ENCODE data around the gene ZNF787. TPM values are rescaled to one million over a fixed set of nuclear protein-coding genes. Genes with fewer than 3 reads are reported as not detected.

The ZNF787 gene
- total and polyA plus RNA-seq, 2 of the 13 experiments (the other 11 are each of a cell fraction or from before 2014, with no cell fraction given): 15.1 to 42.8 TPM

GRCh38 chr19:56145698-56146097, 24.6 kb upstream of the ZNF787 start:
- WGBS (ENCODE audit: low lambda C conversion rate): 100% methylated on average over 3 of the region's 10 CpGs
- Histone ChIP-seq H4K20me1 (ENCODE audit: insufficient read depth, low read length) (peaks cover 11% of the 10 kb centered on the region; the same call in 1 of the 2 replicates), H3K27ac (ENCODE audit: extremely low read length, insufficient read depth, low read length) (no peak overlapping the region), H3K4me3 (replicated peaks in 1 of 3; ENCODE audit: insufficient read depth in 1 of 3, low read depth in 2 of 3, low read length in 3 of 3) (no peak overlapping the region), H3K27me3 (ENCODE audit: control insufficient read depth in 1 of 2, insufficient read depth in 2 of 2, low read length in 2 of 2) (no peaks in the 10 kb centered on the region; a peak in 1 of 5 replicates), H3K9me3 (ENCODE audit: low read length) (no peaks in the 10 kb centered on the region), H3K4me1 (ENCODE audit: insufficient read depth, low read length) (peaks cover 45% of the 10 kb centered on the region), H3K4me2 (ENCODE audit: low read depth, low read length) (no peak overlapping the region), H3K36me3 (replicated peaks in 1 of 2; ENCODE audit: control insufficient read depth in 1 of 2, insufficient read depth in 2 of 2, low read length in 2 of 2) (peaks cover 8 to 34% of the 10 kb centered on the region in 2 experiments; a peak in 4 of 5 replicates), H3K79me2 (ENCODE audit: insufficient read depth, low read length) (peaks cover 51% of the 10 kb centered on the region), H2AFZ (ENCODE audit: low read length) (no peak overlapping the region), H3K9ac (ENCODE audit: insufficient read depth, low read depth, low read length) (no peak overlapping the region)
- intact Hi-C loops (cut with micrococcal nuclease; ENCODE audit: unreplicated experiment) (no loop called here), in situ Hi-C loops (cut with HindIII; ENCODE audit: extremely low pct_ligation_motif_present, low pct_unique_long_range_greater_than_20kb) (no loop called here)
- ATAC-seq (no peak), FAIRE-seq (no peak), DNase-seq (ENCODE audit: low spot score) (no peak)
- BruUV-seq (replicated peaks): no TSS peak
- ChIA-PET CTCF (ENCODE audit: low intra/inter-chr PET ratio, low total read pairs) (no interaction called here), POLR2A (interaction anchor here (2.4 kb wide), 1 partner anchor 25 kb away, joined by 7 read pairs; the partner anchor contains the start of gene ZNF787)
- TF ChIP-seq POLR2A (IDR thresholded peaks at IDR 0.05; ENCODE audit: insufficient read depth in 1 of 2, low read depth in 2 of 2, low read length in 2 of 2): 0 out of 4 replicates have a peak, but pooled peaks of 1 of the 2 experiments have one; percentile 15
- TF ChIP-seq ZBTB21 (CRISPR knock-in tag; IDR thresholded peaks at IDR 0.05): no peak

GRCh38 chr19:56144831-56145230, 23.7 kb upstream of the ZNF787 start:
- over 99% methylated on average over 8 of the region's 12 CpGs for WGBS (ENCODE audit: low lambda C conversion rate)
- in situ Hi-C loops (cut with HindIII; ENCODE audit: extremely low pct_ligation_motif_present, low pct_unique_long_range_greater_than_20kb) (no loop called here), intact Hi-C loops (cut with micrococcal nuclease; ENCODE audit: unreplicated experiment) (no loop called here)
- POLR2A ChIA-PET: interaction anchor here (2.4 to 4.9 kb wide), 2 partner anchors 9 to 24 kb away, joined by 7 to 52 read pairs; partner anchors contain the start of gene ZNF787
- H3K27me3 ChIP-seq (ENCODE audit: control insufficient read depth in 1 of 2, insufficient read depth in 2 of 2, low read length in 2 of 2): no peaks in the 10 kb centered on the region; a peak in 1 of 5 replicates
- CTCF ChIA-PET (ENCODE audit: low intra/inter-chr PET ratio, low total read pairs): no interaction called here
- no peak for FAIRE-seq
- BruUV-seq (replicated peaks): no TSS peak
- H3K9me3 ChIP-seq (ENCODE audit: low read length): no peaks in the 10 kb centered on the region
- no peak overlapping the region for H3K27ac ChIP-seq (ENCODE audit: extremely low read length, insufficient read depth, low read length)
- ATAC-seq: no peak
- no peak overlapping the region for H2AFZ ChIP-seq (ENCODE audit: low read length)
- peaks cover 9% of the 10 kb centered on the region; the same call in 1 of the 2 replicates for H4K20me1 ChIP-seq (ENCODE audit: insufficient read depth, low read length)
- TF ChIP-seq RBFOX2 (IDR thresholded peaks at IDR 0.05; ENCODE audit: low read depth, low read length) (peak; percentile 53), XRCC5 (optimal IDR thresholded peaks at IDR 0.05; ENCODE audit: low read length) (no peak), ONECUT2 (CRISPR knock-in tag; IDR thresholded peaks at IDR 0.05) (no peak)
- H3K4me2 ChIP-seq (ENCODE audit: low read depth, low read length): 0 out of 2 replicates have a peak overlapping the region, but pooled peaks have one; percentile 2
- peaks cover 50% of the 10 kb centered on the region for H3K4me1 ChIP-seq (ENCODE audit: insufficient read depth, low read length)
- peaks cover 44% of the 10 kb centered on the region for H3K79me2 ChIP-seq (ENCODE audit: insufficient read depth, low read length)
- no peak overlapping the region for H3K4me3 ChIP-seq (replicated peaks in 1 of 3; ENCODE audit: insufficient read depth in 1 of 3, low read depth in 2 of 3, low read length in 3 of 3)
- no peak overlapping the region for H3K9ac ChIP-seq (ENCODE audit: insufficient read depth, low read depth, low read length)
- peaks cover 8 to 29% of the 10 kb centered on the region in 2 experiments; a peak in 4 of 5 replicates for H3K36me3 ChIP-seq (replicated peaks in 1 of 2; ENCODE audit: control insufficient read depth in 1 of 2, insufficient read depth in 2 of 2, low read length in 2 of 2)
- no peak for DNase-seq (ENCODE audit: low spot score)

Measured in HepG2 (cell line).